Hepatocyte (in vitro differentiated cells): ENCODE data around the gene CARS1.
"Not testable (repeated sequence)": the region's sequence is repeated elsewhere in the genome, so short reads cannot be mapped to it uniquely, and the experiment has no call there.

Experiments used
- EZH2 ChIP-seq: fragments of 200-600 bp; sonication (generic); IDR thresholded peaks from 2 replicates; pipeline ENCODE4 v1.6.1; 2016; ENCODE audit warnings: antibody characterized with exemption, mild to moderate bottlenecking, borderline replicate concordance
- TF ChIP-seq, protein P1 (sequence below): fragments of 200-600 bp; sonication (generic); IDR thresholded peaks from 2 replicates; pipeline ENCODE4 v1.5.1; 2016; ENCODE audit warnings: antibody characterized with exemption, mild to moderate bottlenecking; ENCODE audit not compliant: poor library complexity

GRCh38 chr11:3066308-3066707 is 9.1 kb upstream of the CARS1 start:
- TF ChIP-seq EZH2: not testable (repeated sequence)
- TF ChIP-seq, protein P1, sequence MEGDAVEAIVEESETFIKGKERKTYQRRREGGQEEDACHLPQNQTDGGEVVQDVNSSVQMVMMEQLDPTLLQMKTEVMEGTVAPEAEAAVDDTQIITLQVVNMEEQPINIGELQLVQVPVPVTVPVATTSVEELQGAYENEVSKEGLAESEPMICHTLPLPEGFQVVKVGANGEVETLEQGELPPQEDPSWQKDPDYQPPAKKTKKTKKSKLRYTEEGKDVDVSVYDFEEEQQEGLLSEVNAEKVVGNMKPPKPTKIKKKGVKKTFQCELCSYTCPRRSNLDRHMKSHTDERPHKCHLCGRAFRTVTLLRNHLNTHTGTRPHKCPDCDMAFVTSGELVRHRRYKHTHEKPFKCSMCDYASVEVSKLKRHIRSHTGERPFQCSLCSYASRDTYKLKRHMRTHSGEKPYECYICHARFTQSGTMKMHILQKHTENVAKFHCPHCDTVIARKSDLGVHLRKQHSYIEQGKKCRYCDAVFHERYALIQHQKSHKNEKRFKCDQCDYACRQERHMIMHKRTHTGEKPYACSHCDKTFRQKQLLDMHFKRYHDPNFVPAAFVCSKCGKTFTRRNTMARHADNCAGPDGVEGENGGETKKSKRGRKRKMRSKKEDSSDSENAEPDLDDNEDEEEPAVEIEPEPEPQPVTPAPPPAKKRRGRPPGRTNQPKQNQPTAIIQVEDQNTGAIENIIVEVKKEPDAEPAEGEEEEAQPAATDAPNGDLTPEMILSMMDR: not testable (repeated sequence)
